ENCODE data around the gene MAPKAPK2. TPM values are rescaled to one million over a fixed set of nuclear protein-coding genes. Genes with fewer than 3 reads are reported as not detected.

MAPKAPK2 gene
- total RNA-seq, 4 donors from 2014 or later: 49.6 to 92.4 (median 59.6) TPM

GRCh38 chr1:206748348-206749030 is 63.8 kb downstream of the MAPKAPK2 start:
- no peak for DNase-seq
- Histone ChIP-seq H3K36me3 (no peaks in the 10 kb centered on the region), H3K9me3 (no peaks in the 10 kb centered on the region), H3K27me3 (no peaks in the 10 kb centered on the region), H3K4me1 (no peaks in the 10 kb centered on the region), H3K4me3 (no peak overlapping the region), H3K27ac (no peak overlapping the region)
- no peak for TF ChIP-seq POLR2A (IDR thresholded peaks at IDR 0.05)
- TF ChIP-seq CTCF (IDR thresholded peaks at IDR 0.05): no peak

- Histone ChIP-seq H3K4me3 (no peak overlapping the region), H3K27me3 (no peaks in the 10 kb centered on the region), H3K9me3 (no peaks in the 10 kb centered on the region), H3K4me1 (no peaks in the 10 kb centered on the region), H3K27ac (no peak overlapping the region), H3K36me3 (no peaks in the 10 kb centered on the region)
- DNase-seq: no peak
- TF ChIP-seq POLR2A (IDR thresholded peaks at IDR 0.05): no peak
- no peak for TF ChIP-seq CTCF (IDR thresholded peaks at IDR 0.05)
Observed at GRCh38 chr1:206751891-206752290, 67.2 kb downstream of the MAPKAPK2 start.

GRCh38 chr1:206752481-206752880 is 67.8 kb downstream of the MAPKAPK2 start:
- Histone ChIP-seq H3K9me3 (no peaks in the 10 kb centered on the region), H3K27me3 (no peaks in the 10 kb centered on the region), H3K4me1 (no peaks in the 10 kb centered on the region), H3K27ac (no peak overlapping the region), H3K36me3 (no peaks in the 10 kb centered on the region), H3K4me3 (no peak overlapping the region)
- TF ChIP-seq CTCF (IDR thresholded peaks at IDR 0.05) (no peak), POLR2A (IDR thresholded peaks at IDR 0.05) (no peak)
- no peak for DNase-seq

GRCh38 chr1:206753141-206753540 is 68.4 kb downstream of the MAPKAPK2 start:
- Histone ChIP-seq H3K4me3 (no peak overlapping the region), H3K36me3 (no peaks in the 10 kb centered on the region), H3K27me3 (no peaks in the 10 kb centered on the region), H3K9me3 (no peaks in the 10 kb centered on the region), H3K27ac (no peak overlapping the region), H3K4me1 (no peaks in the 10 kb centered on the region)
- DNase-seq: no peak
- TF ChIP-seq CTCF (IDR thresholded peaks at IDR 0.05) (no peak), POLR2A (IDR thresholded peaks at IDR 0.05) (no peak)

GRCh38 chr1:206754011-206754410 is 69.3 kb downstream of the MAPKAPK2 start:
- H3K27me3 ChIP-seq: no peaks in the 10 kb centered on the region
- no peak for DNase-seq
- H3K4me1 ChIP-seq: no peaks in the 10 kb centered on the region
- no peak overlapping the region for H3K4me3 ChIP-seq
- TF ChIP-seq POLR2A (IDR thresholded peaks at IDR 0.05) (no peak), CTCF (IDR thresholded peaks at IDR 0.05) (no peak)
- no peaks in the 10 kb centered on the region for H3K9me3 ChIP-seq
- no peak overlapping the region for H3K27ac ChIP-seq
- H3K36me3 ChIP-seq: no peaks in the 10 kb centered on the region
